SHP77 treated with DMSO at 0.1 percent for 48 hours (cell line): ENCODE results near the gene VPS37B.
"Not testable (repeated sequence)": the region's sequence is repeated elsewhere in the genome, so short reads cannot be mapped to it uniquely, and the experiment has no call there.

Source experiments
- DNase-seq: peaks from one replicate; lab custom pipeline; 2025; lab: John Stamatoyannopoulos, UW

Gene VPS37B

DNA sequence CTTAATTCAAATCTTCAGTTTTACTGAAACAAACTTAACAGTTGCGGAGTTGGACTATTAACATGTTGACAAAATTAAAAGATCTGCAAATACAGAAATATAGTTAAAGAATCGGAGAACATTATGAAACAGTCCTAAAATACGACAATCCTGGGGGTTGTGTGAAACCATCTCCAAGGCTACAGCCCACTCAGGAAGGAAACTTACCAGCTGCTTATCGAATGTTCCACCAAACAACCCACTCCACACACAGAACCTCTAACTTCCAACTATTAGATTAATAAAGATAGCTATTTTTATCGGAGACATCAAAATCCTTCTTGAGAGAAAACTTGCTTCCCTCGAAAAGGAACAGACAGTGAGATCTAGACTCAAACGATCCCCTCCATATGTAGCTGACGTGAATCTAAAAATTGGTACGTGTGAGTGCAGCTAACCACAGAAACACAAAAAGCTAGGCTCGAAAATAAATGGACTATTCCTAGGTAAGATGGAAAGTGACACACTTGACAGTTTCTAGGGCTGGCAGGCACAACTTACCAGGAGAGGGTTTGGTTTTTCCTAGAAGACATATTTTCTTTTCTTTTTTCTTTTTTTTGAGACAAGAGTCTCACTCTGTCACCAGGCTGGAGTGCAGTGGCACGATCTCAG is 12.9 kb downstream of the VPS37B start:
- DNase-seq = no peak

DNA sequence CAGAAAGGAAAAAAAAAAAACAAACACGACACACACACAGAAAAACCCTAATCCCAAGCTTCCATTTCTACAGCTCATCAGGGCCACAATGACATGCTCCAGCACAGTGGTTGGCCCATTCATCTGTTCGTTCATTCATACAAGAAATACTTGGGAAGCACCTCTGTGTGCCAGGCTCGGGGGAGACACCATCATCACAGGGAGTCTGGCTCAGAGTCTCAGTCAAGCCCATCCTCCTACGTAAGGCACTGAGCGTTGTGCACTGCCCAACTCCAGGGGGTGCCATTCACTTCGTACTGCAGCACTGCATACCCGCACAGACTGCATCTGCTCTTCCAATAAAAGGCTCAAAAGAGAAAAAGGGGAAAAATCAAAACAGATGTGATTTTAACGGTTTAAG is 15.3 kb downstream of the VPS37B start:
- DNase-seq = no peak

DNA sequence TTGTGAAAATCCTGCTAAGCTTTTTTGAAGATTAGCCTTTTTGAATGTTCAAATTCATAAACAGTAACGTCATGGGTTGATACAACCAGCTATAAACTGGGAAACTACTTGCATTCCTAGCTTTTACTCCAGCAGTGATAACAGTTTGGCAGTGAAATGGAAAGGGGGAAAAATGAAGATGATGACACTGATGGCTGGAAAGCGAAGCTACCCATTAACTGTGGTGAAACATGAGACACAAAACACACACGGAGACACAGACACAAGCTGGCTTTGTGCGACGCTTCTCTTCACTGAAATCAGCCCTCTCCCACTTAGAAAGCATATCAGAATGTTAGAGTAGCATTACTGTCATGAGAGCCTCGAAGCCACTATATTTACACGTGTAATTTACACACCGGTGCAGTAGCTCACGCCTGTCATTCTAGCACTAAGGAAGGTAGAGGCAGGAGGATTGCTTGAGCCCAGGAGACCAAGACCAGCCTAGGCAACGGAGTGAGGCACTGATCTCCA is 15.7 kb downstream of the VPS37B start:
- DNase-seq = no peak

DNA sequence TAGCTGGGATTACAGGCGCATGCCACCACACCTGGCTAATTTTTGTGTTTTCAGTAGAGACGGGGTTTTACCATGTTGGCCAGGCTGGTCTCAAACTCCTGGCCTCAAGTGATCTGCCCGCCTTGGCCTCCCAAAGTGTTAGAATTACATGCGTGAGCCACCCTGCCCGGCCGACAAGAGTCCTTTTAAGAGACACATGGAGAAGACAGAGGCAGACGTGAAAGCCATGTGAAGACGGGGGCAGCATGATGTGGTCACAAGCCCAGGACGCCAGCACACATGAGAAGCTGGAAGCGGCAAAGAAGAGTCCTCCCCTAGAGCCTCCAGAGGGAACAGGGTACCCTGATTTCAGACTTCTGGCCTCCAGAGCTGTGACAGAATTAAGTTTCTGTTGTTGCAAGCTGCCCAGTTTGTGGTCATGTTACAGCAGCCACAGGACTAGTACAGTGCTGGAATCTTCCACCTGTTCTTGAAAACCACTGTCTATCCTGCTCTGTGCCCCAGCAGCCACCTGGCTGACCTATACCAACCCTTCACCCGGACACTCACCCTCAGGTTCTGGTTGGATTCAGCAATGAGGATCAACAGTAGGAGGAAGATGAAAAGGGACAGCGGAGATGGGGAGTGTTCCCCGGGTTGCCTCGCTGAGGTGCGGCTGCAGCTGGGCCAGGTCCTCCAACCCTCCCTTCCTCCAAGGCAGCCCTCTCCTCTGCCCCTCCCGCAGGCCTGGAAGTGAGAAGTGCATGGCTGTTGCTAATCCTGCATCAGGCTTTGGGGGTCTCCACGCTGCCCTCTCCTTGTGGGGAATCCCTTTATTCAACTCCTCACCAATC is 16.9 kb downstream of the VPS37B start:
- no peak for DNase-seq

DNA sequence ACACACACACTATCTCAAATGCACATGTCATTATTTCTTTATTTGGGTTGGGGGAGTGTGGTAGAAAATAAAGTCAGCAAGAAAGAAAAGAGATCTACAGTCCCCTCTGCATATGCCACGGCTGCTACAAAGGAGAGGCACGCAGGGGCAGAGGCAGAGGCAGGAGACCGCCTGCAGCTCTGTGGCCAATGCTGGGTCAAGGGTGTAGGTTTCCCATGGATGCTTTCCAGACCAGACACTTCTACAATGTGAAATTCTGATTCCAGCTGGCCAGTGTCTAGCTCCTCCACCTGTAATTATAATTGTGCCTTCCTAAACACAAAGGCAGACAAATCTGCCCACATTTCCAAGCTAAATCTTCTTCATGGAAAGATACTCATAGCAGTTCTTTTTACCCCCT is 19.2 kb downstream of the VPS37B start:
- no peak for DNase-seq

DNA sequence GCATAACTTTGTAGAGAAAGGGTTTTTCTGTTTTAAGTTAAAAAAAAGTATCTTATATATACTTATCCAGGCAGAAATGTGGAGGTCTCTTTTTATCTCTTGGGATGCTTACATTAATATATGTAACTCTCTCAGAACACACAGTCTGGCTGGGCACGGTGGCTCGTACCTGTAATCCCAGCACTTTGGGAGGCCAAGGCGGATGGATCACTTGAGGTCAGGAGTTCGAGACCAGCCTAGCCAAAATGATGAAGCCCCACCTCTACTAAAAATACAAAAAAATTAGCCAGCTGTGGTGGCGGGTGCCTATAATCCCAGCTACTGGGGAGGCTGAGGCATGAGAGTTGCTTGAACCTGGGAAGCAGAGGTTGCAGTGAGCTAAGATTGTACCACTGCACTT is 19.6 kb downstream of the VPS37B start:
- DNase-seq = not testable (repeated sequence)

DNA sequence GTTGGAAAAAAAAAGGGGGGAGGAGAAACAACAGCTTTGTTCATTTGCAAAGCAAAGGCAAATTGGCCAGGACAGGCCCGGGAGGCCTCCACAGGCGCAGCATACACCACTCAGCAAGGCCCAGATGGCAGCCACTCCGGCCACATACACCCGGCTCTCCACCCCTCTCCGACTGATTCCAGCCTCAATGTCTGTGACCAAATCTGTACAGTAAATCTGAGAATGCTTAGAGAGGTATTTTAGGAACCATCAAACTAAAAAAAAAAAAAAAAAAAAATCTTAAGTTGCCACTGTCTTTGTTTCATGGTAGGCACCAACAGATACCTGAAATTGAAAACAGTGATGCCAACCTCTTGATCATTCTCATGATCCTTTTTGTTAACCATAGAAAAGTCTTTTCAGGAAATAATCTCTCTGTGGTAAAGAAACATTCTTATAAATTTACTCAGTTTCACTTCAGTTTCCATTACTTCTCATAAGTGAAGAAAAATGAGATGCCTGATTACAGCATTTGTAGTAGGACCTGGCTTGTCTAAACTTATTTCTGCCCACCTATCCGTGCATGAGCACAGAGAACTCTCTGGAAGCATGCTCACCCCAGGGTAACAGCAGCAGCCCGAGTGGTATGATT is 20.2 kb downstream of the VPS37B start:
- no peak for DNase-seq

DNA sequence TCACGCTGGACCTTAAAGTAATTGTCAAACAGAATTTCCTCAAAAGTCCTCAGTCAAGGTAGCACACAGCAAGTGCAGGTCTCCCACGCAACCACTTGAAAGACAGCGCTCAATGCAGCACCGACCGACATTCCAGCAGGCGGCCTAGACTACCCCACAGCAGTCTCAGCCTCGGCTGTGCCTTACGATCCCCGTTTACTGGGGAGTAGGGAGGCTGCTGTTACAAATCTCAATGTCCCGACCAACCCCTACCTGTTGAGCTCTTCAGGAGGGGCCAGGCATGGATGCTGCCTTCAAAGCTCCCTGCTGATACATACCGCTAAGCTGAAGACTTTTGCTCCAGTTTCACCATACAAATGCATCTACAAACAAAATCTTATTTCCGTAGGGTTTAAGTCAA is 21.8 kb downstream of the VPS37B start:
- no peak for DNase-seq

DNA sequence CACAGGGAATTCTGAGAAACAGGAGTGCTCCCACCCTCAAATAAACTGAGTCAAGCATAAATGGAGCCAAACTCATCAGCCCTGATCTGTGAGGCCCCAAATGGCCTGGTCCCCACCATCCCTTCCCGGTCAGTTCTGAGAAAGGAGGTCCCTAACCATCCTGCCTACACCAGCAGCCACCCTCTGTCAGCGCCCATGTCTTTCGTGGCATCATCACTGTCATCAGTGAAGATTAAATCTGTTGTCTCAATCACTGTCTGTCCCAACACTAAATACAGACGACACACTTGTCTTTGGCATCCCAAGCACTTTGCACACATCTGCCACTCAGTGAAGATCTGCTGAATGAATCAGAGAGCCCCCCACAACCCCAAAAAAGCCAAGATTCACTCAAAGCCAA is 22.4 kb downstream of the VPS37B start:
- DNase-seq = no peak

DNA sequence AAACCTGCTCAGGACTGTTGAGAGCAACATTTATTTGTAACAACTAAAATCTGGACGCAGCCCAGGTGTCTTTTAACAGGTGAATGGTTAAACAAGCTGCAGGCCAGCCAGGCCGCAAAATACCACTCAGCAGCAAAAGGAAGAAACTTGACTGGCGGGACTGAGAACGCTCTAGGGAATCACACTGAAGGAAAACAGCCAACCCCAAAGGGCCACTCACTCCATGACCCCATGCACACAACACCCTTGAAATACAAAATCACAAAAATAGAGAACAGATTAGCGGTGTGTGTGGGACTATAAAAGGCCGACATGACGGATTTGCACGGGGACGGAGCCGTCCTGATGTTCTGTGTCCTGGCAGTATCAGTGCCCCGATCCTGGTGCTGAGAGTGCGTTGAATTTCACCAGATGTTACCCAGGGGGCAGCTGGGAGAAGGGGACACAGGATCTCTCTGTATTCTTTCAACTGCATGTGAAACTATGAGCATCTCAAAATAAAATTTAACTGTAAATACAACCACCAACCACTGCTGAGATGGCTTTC is 23.0 kb downstream of the VPS37B start:
- DNase-seq = no peak

DNA sequence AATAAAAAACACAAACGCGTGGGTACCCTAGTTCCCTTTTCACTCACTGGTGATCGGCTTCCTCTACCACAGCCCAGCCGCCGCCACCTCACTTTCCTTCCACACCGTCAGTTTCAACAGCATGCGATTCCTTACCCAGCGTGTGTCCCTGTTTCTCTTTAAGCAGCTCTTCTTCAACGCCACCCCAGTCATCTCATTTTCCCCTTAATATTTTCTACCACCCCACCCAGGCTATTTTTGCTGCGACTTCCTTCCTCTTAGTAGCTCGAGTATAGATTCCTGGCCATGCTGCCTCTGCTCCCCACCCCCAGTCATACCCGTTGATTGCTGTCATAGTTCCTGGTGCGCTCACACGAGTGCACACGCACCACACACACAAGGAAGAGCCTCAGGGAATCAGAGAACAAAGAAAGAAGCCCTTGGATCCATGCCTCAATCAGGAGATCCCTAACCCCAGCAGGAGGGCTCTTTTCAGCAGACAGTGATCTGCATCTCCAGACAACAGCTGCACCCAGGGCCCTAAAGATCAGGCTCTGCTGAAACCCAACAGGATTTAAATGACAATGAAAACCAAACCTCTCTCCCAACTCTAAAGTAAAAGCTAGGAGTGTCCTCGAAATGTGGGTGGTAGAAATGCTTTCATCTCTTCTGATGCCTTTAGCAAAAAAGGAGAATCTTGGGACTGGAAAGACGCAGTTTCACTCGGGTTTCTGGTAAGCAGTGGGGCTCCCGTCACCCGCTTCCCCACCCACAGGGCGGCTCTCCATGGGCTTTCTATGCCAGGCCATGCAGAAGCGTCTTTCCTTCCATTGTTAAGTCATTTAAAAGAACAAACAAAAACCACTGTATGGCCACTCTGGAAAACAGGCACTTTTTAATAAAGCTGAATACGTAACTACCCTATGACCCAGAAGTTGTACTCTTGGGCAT is 23.8 kb downstream of the VPS37B start:
- DNase-seq = no peak

DNA sequence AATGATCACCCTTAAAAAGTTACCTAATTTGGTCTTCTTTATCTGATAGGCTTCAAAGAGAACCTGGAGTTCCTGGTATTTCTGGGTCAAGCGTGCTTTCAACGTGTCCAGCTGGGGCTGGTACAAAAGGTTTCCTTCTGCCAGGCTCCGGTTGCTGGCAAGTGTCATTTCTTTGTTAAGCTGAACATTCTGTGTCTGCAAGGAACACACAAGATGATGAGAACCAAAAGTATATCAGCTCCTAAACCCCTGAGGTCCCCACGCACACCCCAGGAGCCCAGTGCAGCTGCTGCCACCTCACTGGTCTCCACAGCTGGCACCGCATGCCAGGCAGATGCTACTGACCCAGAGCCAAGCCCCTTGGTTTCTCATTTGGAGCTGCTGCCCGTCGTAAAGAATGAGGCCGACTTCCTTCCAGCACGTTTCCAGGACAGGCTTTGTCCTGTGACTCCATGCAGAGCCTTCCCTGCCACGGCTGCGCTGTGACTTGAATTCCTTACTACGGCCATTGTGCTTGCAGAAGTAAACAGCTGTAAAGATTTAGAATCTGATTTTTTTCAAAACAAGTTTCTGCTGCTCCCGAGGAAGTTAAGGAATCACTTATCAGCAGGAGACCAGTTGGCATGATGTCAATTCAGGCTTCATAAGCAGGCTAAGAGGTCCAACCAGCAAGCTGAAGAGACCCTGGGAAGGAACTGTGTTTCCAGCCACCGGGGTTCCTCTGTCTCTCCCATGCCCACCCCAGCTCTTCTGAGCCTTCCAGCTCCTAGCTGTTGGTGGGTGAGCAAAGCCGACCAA is 24.9 kb downstream of the VPS37B start:
- no peak for DNase-seq

DNA sequence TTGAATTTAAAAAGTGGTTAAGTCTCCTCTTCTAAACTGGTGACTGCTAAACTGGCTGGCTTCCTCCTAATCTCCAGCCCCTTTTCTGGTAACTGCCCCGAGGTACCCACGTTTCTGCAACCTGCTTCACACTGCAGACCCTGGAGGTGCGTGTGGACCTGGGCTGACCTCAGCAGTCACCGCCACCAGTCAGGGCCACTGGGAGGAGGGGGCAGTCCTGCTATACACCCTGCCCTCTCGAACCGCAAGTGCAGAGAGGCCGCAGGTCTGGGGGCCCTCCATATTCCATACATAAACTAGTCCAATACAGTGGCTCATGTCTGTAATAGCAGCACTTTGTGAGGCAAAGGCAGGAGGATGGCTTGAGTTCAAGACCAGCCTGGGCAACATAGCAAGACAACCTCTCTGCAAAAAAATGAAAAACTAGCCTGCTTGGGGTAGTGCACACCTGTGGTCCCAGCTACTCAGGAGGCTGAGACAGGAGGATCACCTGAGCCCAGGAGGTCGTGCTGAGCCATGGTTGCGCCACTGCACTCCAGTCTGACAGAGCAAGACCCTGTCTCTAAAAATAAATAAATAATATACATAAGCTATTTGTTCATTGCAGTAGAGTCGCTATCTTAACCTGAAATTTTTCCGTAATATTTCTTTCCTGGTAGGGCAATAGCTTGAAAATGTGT is 25.6 kb downstream of the VPS37B start:
- no peak for DNase-seq

DNA sequence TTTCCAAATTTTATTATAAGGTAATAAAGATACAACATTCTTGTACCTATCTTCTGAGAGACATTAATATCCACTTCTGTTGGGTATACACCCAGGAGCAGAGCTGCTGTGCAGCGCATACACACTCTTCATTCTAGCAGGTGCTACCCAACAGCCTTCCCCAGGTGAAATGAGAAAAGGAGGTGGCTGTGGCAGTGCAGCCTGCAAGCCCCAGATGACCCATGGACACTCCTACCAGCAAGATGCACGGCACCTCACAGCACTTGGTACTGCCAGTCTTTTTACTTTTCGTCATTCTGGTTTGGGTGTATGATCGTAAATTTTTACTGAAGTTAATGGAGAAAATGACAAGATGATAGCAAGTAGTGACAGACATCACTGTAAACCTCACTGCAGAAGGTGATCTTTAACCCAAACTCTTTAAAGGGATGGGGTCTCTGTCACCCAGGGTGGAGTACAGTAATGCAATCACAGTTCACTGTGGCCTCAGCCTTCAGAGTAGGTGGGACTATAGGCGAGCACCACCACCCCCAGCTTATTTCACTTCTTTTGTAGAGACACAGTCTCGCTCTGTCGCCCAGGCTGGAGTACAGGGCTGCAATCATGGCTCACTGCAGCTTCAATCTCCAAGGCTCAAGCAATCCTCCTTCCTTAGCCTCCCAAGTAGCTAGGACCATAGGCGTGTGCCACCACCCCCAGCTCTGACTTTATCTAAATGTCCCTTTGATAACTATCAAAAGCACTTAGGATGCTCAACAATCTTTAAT is 26.5 kb downstream of the VPS37B start:
- no peak for DNase-seq

DNA sequence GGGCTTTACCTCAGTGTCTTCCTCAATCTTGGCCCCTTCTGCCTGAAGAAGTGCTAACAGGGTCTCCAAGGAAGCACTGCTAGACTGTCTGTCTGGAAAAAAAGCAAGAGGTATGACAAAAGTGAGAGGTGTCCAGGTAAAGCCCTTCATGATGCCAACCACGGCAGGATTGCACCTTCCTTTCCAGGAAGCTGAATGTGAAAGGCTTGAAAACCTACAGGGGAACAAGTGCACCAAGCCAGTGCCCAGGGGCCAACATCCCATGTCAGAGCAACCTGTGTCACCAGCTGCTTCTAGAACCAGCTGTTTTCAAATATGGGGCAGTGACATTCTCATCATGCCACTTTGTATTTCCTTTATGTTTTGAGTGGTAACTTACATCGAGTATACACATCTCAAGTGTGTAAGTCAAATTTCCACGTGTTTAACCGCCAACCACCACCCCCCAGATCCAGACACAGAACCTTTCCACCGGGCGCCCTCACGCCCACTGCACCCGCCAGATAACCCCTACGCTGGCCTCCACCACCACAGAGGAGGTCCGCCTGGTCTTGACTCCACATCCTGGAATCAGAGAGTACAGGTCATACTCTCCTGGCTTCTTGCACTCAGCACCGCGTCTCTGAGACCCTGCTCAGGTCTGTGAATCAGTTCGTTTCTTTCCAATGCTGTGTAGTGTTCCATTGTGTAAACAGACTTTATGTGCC is 27.3 kb downstream of the VPS37B start:
- no peak for DNase-seq

DNA sequence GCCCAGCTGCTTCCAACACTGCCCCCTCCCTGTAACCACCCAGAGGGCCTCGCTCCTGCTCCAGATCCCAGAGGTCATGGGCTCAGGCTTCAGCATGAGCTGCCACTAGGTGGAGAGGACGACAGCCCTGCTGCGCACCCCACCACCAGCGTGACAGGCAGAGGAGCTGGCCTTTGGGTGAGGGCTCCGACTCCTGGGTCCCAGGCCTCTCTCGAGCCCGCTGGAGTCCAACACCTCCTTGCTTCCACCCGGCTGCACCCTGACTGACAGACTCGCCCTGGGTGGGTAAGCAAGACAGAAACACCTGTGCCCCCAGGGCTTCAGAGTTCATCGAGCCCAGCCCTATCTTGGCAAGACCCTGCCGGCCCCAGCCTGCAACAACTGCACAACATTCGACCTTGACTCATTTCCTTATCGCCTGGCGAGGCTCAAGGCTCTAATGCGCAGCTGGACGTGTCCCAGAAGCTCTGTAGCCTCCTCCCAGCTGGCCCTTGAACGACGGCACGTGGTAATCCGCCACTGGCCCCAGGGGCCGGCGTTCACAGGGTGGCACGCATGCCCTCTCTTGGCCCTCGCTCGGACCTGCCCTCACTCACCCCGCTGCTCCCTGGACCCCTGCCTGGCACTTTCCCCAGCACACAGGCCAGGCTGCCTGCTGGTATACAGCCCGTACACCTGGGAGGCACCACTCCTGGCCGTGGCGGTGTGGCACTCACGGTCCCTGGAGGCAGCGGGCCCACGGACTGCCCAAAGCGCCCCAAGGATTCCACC is 28.0 kb downstream of the VPS37B start:
- DNase-seq = no peak

DNA sequence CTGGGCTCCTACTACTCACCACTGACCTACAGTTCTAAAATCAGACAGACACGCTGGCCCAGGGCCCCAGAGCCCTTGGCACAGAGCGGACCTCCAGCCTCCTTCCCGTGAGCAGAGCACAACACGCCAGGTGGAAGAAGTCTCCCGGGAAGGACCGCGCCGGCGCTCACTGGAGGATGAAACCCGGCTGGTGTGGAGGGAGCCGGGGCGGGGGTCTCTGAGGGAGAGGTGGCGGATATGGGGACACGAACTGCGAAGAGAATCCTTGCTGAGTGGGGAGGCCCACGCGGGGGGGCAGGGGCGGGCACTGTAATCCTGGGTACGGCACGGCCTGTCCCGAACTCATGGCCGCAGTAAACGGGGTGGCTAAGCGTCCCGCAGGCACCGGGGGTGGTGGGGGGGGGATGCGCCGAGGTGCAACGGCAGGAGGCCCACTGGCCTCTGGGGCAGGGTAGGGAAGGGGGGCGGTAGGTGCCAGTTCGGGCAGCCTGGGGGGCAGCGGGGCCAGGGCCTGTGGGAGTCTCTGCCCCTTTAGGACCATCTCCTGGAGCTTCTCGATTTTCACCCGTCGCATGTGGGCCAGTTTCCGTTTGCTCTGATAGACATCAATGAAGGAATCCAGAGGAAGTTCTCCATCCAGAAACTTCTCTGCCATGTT is 28.8 kb downstream of the VPS37B start:
- no peak for DNase-seq
